GM19035 (cell line): ENCODE results near the gene CDC42BPA.
"Not testable (repeated sequence)": the region's sequence is repeated elsewhere in the genome, so short reads cannot be mapped to it uniquely, and the experiment has no call there.

Experiments
- ATAC-seq: cut with Tn5 transposase; IDR thresholded peaks from one replicate; pipeline ENCODE4 v1.9.1; 2021; ENCODE audit not compliant: unreplicated experiment

The CDC42BPA gene

DNA sequence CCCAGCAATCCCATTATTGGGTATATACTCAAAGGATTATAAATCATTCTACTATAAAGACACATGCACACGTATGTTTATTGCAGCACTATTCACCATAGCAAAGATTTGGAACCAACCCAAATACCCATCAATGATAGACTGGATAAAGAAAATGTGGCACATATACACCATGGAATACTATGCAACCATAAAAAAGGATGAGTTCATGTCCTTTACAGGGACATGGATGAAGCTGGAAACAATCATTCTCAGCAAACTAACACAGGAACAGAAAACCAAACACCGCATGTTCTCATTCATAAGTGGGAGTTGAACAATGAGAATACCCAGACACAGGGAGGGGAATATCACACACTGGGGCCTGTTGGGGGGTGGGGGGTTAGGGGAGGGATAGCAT is 318.7 kb downstream of the CDC42BPA start:
- not testable (repeated sequence) for ATAC-seq

DNA sequence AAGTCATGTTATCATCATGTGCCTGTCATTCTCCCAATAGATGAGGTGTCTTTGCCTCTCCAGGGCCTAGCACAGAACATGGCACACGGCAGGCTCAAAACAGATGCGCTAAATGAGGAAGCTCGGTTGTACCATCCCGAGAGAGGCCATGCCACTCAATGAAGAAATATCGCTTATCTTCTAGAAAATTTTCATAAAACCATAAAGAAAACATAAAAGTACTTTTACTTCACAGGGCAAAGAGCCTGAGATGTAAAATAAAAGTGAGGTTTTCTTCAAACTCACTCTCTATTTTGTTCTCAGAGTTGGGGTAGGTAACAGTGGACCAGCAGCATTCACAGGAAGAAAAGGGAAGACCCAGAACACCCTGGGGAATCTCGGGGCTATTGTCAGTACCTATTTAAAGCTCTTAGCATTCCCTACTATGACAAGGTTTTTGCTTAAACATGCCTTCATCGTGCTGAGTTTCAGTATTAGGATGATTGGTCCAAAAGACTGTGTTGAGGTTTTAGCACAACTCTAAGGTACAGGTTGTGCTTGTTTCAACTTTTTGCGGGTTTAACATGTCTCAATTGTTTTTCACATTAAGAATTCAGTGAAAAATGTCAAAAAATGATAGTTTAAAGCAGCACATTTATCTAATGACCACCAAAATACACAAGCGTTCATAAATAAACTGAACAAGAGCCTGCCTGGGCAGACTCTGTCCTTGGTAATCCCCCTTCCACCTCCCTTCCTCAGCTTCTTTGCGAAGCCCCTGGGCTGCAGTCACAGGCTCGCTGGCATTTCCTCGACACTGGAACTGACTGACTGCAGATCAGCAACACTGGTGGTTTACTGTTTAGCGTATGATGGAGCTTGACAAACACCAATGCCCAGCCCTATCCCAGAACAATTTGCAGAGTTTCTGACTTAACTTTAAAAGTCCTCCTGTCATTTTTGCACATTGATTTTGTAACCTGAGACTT is 322.6 kb downstream of the CDC42BPA start:
- ATAC-seq: peak; percentile 97

DNA sequence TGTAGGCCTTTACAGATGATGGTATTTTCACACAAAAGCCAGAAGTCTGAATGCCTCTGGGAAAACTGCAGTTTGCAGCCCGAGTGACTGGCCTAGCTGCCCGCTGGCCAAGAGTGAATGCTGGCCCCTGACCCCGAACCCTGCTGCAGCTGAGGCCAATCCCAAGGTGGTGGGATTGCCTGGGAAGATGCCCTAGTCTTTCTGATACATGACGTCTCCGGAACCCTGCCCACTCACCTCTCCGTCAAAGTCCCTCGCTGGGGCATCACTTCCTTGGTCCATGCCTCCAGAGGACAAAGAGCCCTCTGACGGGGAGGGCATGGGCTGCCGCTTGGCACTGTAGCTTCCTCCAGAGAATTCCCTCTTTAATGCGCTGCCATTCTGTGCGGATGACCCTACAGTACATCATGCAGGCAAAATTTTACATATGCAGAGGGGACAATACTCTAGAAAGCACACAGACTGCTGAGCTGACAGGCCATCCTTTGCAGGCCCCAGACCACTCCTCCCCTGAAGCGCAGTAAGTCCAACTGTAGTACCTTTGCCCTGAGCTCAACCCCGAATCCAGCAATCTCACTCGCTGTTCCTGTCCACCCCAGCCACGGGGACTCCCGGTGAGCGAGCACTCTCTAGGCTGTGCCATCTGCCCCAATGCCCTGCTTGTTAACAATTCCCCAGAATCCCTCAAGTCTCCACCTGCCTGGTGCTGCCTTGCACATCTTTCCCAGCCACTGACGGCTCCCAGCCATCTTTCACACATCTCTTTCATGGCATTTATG is 323.5 kb downstream of the CDC42BPA start:
- no peak for ATAC-seq

DNA sequence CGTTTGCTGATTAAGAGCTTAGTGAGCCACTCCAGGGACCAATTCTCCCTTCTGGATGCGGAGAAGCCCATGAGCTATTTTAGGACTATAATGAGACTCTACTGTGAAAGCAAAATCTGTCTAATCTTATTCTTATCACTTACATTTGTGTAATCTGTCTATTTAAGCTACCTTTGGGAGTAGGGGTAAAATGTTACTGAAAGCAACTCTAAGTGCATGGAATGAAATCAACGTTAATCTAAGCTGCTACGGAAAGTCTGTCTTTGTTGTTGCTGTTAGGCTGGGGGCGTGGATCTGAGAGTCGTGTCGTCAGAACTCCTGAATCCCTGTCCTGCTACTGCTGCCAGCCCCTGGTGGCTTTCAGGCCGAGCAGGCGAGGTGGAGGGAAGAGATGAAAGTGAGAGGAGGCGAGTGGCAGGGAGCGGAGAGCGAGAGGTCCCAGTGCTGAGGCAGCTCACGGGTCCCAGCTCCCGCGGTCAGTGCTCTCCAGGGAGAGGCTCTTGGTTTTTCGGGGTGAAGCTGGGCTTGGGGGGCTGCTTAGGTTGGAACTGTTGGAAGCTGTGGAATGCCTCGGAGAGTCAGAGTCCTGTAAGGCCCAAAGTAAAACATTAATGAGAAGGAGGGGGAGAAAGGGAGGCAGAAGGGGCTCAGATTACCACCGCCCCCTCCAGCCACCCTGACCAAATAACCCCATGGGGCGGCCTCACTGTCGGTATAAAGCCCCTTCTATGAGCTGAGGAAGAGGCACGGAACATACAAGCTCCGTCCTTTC is 324.3 kb downstream of the CDC42BPA start:
- ATAC-seq: no peak

DNA sequence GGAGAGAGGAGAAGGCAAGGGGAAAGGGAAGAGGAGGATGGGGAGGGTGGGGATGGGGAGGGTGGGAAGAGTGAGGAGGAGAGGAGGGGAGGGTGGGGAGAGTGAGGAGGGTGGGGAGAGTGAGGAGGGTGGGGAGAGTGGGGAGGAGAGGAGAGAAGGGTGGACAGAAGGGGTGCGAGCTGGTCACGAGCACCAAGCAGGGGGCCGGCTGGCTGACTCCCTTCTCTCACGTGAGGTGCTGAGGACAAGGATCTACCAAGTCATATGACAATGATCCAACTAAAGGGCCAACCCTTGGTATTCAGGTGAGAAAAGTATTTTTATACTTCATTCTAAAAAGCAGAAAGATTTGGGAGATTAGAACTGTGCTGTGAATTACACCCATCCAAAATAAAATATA is 326.4 kb downstream of the CDC42BPA start:
- no peak for ATAC-seq

DNA sequence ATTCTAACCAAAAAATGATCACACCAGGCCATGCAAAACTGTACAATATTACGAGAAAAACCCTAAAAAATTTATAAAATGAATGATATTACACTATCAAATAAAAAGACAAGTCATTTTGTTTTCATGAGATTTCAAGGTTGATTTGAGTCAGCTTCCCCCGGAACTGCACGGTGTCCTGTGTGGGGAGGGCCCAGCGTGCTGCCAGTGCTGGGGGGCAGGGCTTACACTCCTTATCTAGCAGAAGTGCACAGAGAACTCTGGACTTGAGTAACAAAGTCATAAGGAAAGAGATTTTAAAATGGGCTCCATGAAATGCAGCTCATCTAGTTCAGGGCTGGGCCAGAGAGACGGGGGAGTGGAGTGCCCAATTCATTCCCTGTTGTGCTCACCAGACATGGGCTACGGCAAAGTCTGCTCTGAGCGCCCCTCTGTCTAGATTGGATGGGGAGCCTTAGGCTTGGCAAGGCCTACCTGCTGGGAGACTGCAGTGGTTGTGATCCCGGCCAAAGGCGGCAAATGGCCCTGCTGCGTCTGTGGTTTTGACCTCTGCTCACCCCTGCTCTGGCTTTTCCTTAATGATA is 328.1 kb downstream of the CDC42BPA start:
- peak; percentile 82 for ATAC-seq

DNA sequence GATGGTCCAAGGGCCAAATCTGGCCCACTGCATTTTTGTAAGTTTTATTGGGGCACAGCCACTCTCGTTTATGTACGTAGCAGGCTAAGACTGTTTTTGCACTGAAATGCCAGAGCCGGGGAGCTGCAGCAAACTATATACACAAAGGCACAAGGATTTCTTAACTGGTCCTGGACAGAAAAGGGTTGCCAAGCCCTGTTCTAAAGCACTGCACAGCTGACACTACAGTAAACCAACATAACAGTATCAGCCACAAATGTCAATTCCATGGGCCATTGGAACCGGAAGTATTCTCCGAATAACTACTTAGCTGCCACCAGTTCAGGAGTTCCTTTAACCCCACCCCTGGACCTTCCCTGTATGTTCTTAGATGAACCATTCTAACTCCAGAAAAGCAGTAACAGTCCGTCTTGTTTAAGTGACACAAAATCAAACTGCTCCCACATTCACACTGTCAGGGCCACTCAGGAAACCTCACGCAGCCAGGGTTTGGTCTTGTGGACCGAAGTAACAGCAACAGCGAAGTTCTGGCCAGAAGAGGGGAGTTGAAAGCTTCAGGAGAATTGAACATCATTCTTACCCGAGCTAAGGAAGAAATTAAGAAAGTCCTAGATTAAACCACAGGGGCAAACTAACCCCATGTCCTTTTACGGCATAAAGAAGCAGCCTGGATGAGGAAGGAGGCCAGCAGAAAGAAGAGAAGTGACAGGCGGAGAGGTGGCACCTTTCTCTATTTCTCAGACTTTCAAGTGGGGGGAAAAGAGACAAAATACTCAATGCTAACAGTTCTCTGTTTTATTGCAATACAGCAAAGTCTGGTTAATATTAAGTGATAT is 329.0 kb downstream of the CDC42BPA start:
- ATAC-seq: no peak

DNA sequence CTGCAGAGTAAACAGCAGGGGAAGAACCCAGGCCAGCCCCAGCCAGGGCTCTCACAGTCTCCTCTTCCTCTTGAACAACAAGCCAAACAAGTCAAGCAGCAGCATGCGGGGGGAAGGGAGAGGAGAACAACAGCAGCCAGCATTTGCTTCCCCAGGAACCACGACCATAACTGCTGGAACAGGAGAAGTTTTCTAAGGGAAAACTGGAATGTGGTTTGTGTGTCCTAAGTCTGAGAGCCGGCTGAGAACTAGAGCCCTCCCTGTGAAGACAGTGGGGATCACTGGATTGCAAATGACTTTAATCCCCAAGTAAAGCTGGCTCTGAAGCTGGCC is 330.0 kb downstream of the CDC42BPA start:
- no peak for ATAC-seq

DNA sequence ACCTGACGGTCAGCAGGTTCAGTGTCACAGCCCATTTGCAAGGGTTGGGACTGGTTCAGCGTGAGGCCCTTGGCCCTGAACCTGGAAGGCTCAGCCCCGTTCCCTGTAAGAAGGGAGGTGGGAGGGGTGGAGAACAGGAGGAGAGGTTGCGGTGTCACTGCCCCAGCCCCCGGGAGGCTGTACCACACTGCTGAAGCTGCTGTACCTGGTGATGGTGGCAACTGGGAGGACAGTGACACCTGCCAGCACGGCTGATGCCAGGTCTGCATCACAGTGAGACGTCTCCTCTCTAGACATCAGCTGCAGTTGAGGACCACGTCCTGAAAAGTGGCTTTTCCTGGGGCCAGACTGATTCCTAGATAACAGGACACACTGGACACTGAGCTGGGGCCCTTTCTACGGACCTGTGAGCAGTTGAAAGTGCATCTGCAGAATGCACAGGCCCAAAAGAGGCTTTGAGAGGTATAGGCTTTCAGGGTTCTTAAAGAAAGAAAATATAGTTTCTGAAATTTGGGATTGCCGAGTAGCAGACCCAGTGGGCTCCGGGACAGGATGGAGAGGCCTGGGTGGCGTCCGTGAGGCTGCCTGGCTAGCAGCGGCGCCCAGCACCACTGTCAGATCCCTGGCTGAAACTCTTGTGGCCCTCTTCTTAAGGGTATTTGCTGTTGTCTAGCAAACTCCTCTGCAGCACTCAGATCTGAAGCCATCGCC is 330.5 kb downstream of the CDC42BPA start:
- ATAC-seq: no peak

DNA sequence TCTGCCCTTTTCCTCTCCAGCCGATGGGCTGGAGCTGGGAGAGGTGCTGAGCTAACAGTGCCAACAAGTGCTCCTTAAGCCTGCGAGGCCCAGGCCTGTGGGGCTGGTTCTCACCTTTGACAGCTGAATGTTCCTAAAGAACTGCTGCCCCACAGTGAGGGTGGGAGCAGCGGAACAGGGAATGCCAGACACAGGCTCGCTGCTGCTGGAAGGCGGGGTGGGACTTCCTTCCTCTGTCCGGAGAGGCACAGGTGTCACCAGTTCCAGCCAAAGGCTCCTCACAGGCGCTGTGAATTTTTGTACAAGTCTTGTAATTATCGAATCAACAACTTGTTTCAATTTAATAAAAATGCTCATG is 331.1 kb downstream of the CDC42BPA start:
- no peak for ATAC-seq

DNA sequence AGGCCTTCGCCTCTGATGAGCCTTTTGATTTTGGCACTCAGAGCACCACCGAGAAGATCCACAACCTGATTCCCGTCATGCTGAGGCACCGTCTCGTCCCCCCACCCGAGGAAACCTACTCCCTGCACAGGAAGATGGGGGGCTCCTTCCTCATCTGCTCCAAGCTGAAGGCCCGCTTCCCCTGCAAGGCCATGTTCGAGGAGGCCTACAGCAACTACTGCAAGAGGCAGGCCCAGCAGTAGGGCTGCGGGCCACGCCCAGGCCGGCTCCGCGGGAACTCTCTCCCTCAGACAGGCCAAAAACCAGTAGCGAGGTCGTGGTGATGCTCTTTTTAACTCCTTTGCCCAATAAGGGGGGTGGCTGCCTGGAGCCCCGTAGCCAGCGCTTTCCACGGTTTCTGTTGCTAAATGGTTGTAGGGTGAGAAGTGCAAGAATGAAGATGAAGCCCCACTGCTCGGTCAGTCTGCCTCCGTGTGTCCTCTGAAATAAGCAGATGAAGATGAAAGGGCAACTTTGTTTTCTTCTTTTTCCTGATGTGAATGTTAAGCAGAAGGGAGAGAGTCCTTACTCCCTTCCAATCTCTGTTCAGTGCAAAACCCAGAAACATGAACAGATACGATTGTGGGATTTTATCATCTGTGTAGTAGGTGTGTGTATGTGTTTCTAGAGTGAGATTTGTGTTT is 331.7 kb downstream of the CDC42BPA start:
- no peak for ATAC-seq

DNA sequence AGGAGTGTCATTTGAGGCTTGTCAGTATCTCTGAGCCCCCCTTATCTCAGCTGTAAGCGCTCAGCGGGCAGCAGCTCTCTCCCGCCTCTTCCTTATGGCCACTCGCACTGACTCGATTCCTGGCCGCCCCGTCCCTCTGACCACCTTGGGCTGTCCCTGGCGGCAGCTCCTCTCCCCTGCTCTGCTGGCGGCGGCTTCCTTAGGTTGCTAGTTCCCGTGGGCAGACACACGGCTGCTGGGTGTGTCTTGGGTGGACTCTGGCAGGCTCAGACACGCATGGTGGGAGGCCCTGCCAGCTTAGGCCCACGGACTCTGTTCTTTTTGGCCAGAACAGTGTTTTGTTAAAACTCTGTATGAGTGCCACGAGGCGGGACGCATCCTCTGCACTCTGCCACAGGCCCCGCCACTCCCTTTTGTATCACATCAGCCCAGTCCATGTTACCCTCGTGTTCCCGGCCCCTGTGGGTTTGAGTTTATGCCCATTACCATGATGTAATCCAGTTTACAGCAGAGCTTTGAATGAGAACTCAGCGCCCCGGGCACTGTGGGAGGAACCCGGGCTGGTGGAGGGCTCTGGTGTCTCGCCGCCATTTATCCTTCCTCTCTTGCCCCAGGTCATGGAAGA is 332.3 kb downstream of the CDC42BPA start:
- ATAC-seq: no peak

DNA sequence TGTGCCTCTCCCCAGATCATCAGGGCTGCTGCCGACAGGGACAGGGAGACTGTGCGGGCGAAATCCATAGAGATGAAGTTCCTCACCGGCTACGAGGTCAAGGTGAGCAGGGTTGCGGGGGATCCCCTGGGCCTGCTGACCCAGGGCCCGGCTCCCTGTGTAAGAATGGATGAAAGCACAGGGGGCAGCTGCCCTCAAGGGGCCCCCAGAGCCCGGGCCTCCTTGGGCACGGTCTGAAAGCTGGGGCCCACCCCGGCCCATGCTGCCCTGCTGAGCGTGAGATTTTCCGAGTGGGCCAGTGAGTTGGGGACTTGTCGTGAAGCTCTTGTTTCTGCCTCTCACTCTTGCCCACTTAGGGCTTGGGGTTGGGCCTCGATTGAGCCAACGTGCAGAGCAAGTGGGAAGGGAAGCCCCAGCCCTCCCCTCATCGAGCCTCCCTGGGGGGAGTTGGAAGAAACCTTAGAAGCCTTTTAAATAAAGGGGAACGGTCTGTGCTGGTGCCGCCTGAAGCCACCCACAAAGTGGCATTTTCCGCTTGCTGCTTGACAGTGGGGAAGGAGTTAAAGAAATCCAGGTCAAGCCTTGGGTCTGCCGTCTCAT is 333.0 kb downstream of the CDC42BPA start:
- no peak for ATAC-seq

DNA sequence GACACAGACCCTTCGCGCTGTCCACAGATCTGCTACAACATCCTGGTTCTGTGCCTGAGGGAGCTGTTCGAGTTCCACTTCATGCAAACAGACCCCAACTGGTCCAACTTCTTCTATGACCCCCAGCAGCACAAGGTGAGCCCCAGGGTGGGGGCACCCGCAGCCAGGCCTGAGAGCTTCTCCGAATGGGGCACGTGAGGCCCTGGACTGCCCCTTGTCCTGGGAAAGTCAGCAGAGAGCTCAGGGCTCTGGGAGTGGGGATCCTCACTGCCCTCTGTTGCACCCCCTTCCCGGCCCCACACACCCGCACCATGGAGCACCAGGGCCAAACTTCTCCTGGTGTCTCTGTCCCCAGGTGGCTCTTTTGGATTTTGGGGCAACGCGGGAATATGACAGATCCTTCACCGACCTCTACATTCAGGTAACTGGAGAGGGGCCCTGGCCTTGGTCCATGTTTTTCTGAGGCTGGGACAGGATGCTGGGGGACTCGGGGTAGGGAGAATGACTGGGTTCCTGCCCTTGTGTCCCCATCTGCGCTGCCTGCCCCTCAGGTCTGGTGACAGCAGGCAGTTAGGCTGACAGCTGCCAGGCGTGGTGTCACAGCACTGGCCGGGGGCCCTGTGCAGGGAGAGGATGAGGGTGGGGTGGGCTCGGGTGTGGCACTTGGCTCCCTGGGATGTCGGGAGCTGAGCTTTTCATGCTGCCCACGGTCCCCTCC is 333.6 kb downstream of the CDC42BPA start:
- ATAC-seq: no peak

DNA sequence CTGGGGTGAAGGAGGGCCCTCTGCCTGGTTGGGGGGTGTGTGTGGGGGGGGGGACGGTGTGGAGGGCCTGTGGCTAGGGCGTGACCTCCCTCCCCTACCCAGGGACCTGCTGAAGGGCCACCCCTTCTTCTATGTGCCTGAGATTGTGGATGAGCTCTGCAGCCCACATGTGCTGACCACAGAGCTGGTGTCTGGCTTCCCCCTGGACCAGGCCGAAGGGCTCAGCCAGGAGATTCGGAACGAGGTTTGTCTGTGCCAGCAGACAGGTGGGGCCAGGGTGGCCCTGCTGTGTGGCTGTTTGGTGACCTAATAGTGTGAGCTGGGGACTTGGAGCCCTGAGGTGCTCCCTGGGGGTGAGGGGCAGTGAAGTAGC is 334.3 kb downstream of the CDC42BPA start:
- no peak for ATAC-seq

DNA sequence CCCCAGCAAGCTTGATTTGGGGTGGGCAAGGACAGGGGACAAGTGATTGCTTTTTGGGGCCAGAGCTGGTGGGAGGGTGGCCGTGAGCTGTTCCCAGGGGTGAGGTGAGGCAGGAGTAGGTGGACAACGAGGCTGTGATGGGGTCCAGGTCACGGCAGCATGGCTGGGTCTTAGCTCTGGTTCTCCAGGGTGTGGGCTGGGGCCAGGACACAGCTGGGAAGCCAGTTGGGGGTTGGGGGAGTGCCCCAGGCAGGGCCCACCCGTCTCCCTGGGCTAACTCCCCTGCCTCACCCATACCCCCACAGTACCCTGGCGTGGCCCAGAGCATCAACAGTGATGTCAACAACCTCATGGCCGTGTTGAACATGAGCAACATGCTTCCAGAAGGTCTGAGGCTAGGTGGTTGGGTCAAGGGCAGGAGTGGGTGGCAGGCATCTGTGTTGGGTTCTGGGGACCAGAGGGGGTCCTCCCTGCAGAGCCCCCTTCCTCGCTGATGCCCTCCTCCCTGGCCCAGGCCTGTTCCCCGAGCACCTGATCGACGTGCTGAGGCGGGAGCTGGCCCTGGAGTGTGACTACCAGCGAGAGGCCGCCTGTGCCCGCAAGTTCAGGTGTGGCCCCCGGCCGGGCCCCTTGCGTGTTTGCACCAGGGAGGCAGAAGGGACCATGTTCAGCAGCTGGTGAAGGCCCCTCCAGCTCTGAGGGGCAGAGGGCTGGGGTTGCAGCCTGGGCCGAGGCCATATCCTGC is 334.9 kb downstream of the CDC42BPA start:
- ATAC-seq: no peak
